H9 (cell line): ENCODE measurements around the gene FADS2. TPM values are rescaled to one million over a fixed set of nuclear protein-coding genes. Genes with fewer than 3 reads are reported as not detected.
A peak's percentile ranks its signal among the peaks of the same experiment; 100 is the strongest.

Experiments
- DNase-seq: peaks from one replicate; pipeline ENCODE4 v3.0.0-alpha.2; 2017
- H2AFZ ChIP-seq: one replicate; pipeline ENCODE4 v1.6.1; 2013; ENCODE audit warnings: mild to moderate bottlenecking, low read length, control low read depth, moderate library complexity
- H2AK5ac ChIP-seq: 2 replicates; pipeline ENCODE4 v1.6.1; 2013; ENCODE audit warnings: low read length, control low read depth, mixed read lengths; ENCODE audit not compliant: insufficient read length
- H2BK120ac ChIP-seq: one replicate; pipeline ENCODE4 v1.6.1; 2013; ENCODE audit warnings: low read depth, mild to moderate bottlenecking, low read length, control low read depth, inconsistent platforms; ENCODE audit not compliant: poor library complexity, severe bottlenecking
- H2BK12ac ChIP-seq: 2 replicates; pipeline ENCODE4 v1.6.1; 2013; ENCODE audit warnings: low read length, control low read depth, mixed read lengths, low read depth; ENCODE audit not compliant: insufficient read length
- H2BK15ac ChIP-seq: 2 replicates; pipeline ENCODE4 v1.6.1; 2013; ENCODE audit warnings: low read depth, low read length, control low read depth
- H2BK20ac ChIP-seq: one replicate; pipeline ENCODE4 v1.6.1; 2013; ENCODE audit warnings: low read depth, mild to moderate bottlenecking, low read length, control low read depth, inconsistent platforms; ENCODE audit not compliant: poor library complexity, severe bottlenecking
- H2BK5ac ChIP-seq: 2 replicates; pipeline ENCODE4 v1.6.1; 2013; ENCODE audit warnings: low read length, control low read depth, mixed read lengths; ENCODE audit not compliant: insufficient read length
- H3K14ac ChIP-seq: 2 replicates; pipeline ENCODE4 v1.6.1; 2013; ENCODE audit warnings: low read length, control low read depth; ENCODE audit not compliant: insufficient read depth
- H3K18ac ChIP-seq: 2 replicates; pipeline ENCODE4 v1.6.1; 2013; ENCODE audit warnings: low read depth, mild to moderate bottlenecking, mixed read lengths, low read length, control low read depth; ENCODE audit not compliant: insufficient read length
- H3K23ac ChIP-seq: 2 replicates; pipeline ENCODE4 v1.6.1; 2013; ENCODE audit warnings: low read length, control low read depth, mixed read lengths, low read depth; ENCODE audit not compliant: insufficient read length
- H3K23me2 ChIP-seq: 2 replicates; pipeline ENCODE4 v1.6.1; 2013; ENCODE audit warnings: low read depth, mild to moderate bottlenecking, mixed read lengths, low read length, control low read depth; ENCODE audit not compliant: insufficient read length, poor library complexity, severe bottlenecking
- H3K27ac ChIP-seq: 2 replicates; pipeline ENCODE4 v1.5.1; 2013; ENCODE audit warnings: low read length, control low read depth, mixed read lengths, low read depth; ENCODE audit not compliant: insufficient read length
- H3K27me3 ChIP-seq: 2 replicates; pipeline ENCODE4 v1.6.1; 2013; ENCODE audit warnings: low read length, control low read depth, inconsistent platforms; ENCODE audit not compliant: insufficient read depth
- H3K4ac ChIP-seq: 2 replicates; pipeline ENCODE4 v1.6.1; 2013; ENCODE audit warnings: low read depth, mild to moderate bottlenecking, control low read depth, inconsistent platforms, low read length, moderate library complexity
- H3K4me1 ChIP-seq: 2 replicates; pipeline ENCODE4 v1.6.1; 2013; ENCODE audit warnings: low read length, control low read depth, inconsistent platforms; ENCODE audit not compliant: insufficient read depth
- H3K4me2 ChIP-seq: 2 replicates; pipeline ENCODE4 v1.6.1; 2013; ENCODE audit warnings: low read length, control low read depth, mixed read lengths; ENCODE audit not compliant: insufficient read length, insufficient read depth
- H3K56ac ChIP-seq: 2 replicates; pipeline ENCODE4 v1.6.1; 2013; ENCODE audit warnings: low read depth, mild to moderate bottlenecking, mixed read lengths, low read length, control low read depth; ENCODE audit not compliant: insufficient read length
- H3K79me1 ChIP-seq: 2 replicates; pipeline ENCODE4 v1.6.1; 2013; ENCODE audit warnings: low read depth, mild to moderate bottlenecking, moderate library complexity, low read length, control low read depth, inconsistent platforms; ENCODE audit not compliant: insufficient read depth, poor library complexity, severe bottlenecking
- H3K79me2 ChIP-seq: 2 replicates; pipeline ENCODE4 v1.6.1; 2013; ENCODE audit warnings: low read length, control low read depth, inconsistent platforms; ENCODE audit not compliant: insufficient read depth
- H3K9ac ChIP-seq: 2 replicates; pipeline ENCODE4 v1.6.1; 2013; ENCODE audit warnings: low read length, control low read depth, mixed read lengths; ENCODE audit not compliant: insufficient read length; ENCODE audit errors: extremely low read depth
- H3K9me3 ChIP-seq: one replicate; pipeline ENCODE4 v1.6.1; 2013; ENCODE audit warnings: low read depth, low read length, inconsistent platforms; ENCODE audit not compliant: control insufficient read depth
- H3T11ph ChIP-seq: one replicate; pipeline ENCODE4 v1.6.1; 2013; ENCODE audit warnings: mild to moderate bottlenecking, low read length, control low read depth, inconsistent platforms
- H4K20me1 ChIP-seq: one replicate; pipeline ENCODE4 v1.6.1; 2013; ENCODE audit not compliant: control insufficient read depth, insufficient read length, insufficient read depth
- H4K5ac ChIP-seq: 2 replicates; pipeline ENCODE4 v1.6.1; 2013; ENCODE audit warnings: low read depth, mild to moderate bottlenecking, mixed read lengths, low read length, control low read depth; ENCODE audit not compliant: insufficient read length
- H4K8ac ChIP-seq: replicated peaks from 2 replicates; pipeline ENCODE4 v1.6.1; 2013; ENCODE audit warnings: low read length, control low read depth, mixed read lengths, low read depth; ENCODE audit not compliant: insufficient read length
- H4K91ac ChIP-seq: 2 replicates; pipeline ENCODE4 v1.6.1; 2013; ENCODE audit warnings: low read depth, mild to moderate bottlenecking, moderate library complexity, mixed read lengths, low read length, control low read depth; ENCODE audit not compliant: insufficient read length
- H3K27ac Mint-ChIP-seq, 3 experiments: 2 replicates in 2 of 3; 3 replicates in 1 of 3; pipeline ENCODE4 v1.8.0; 2020 to 2021; ENCODE audit warnings: mixed read lengths in 3 of 3, mild to moderate bottlenecking in 1 of 3, moderate library complexity in 1 of 3
- H3K27me3 Mint-ChIP-seq: 2 replicates; pipeline ENCODE4 v1.8.0; 2021; ENCODE audit warnings: low read depth, mild to moderate bottlenecking, moderate library complexity, mixed read lengths
- H3K36me3 Mint-ChIP-seq, 3 experiments: 2 replicates in 2 of 3; 3 replicates in 1 of 3; pipeline ENCODE4 v1.8.0; 2020 to 2021; ENCODE audit warnings: low read depth in 3 of 3, mixed read lengths in 3 of 3; ENCODE audit not compliant: insufficient read depth in 1 of 3
- H3K4me1 Mint-ChIP-seq, 2 experiments: 2 replicates each; pipeline ENCODE4 v1.8.0; 2020; ENCODE audit warnings: mixed read lengths in 2 of 2
- H3K4me3 Mint-ChIP-seq, 2 experiments: 2 replicates in 1 of 2; 3 replicates in 1 of 2; pipeline ENCODE4 v1.8.0; 2020 to 2021; ENCODE audit warnings: mild to moderate bottlenecking in 2 of 2, mixed read lengths in 2 of 2, moderate library complexity in 1 of 2
- H3K9me3 Mint-ChIP-seq, 2 experiments: 2 replicates in 1 of 2; 3 replicates in 1 of 2; pipeline ENCODE4 v1.8.0; 2020; ENCODE audit warnings: mild to moderate bottlenecking in 2 of 2, mixed read lengths in 2 of 2, moderate library complexity in 1 of 2
- WGBS: extraction: QIAGEN DNeasy Blood & Tissue Kit; methylation state at CpG from one replicate; pipeline ENCODE4 v1.1.7; 2013; ENCODE audit warnings: missing lambda C conversion rate, low lambda C conversion rate, mixed read lengths; ENCODE audit not compliant: insufficient read length; ENCODE audit errors: extremely low coverage; 5-methylcytosine and 5-hydroxymethylcytosine counted together
- total RNA-seq: library from RNA; stranded (reverse); gene quantifications from 2 replicates; pipeline ENCODE4 v1.2.1, GENCODE V29; 2021
- TF ChIP-seq, protein P1 (sequence below): fragments of 200-600 bp; sonication (generic); conservative IDR thresholded peaks from 3 replicates; pipeline ENCODE4 v1.8.0; 2021; ENCODE audit warnings: antibody characterized with exemption, mild to moderate bottlenecking

The FADS2 gene
- total RNA-seq, 1 experiment from 2014 or later = 322 TPM

DNA sequence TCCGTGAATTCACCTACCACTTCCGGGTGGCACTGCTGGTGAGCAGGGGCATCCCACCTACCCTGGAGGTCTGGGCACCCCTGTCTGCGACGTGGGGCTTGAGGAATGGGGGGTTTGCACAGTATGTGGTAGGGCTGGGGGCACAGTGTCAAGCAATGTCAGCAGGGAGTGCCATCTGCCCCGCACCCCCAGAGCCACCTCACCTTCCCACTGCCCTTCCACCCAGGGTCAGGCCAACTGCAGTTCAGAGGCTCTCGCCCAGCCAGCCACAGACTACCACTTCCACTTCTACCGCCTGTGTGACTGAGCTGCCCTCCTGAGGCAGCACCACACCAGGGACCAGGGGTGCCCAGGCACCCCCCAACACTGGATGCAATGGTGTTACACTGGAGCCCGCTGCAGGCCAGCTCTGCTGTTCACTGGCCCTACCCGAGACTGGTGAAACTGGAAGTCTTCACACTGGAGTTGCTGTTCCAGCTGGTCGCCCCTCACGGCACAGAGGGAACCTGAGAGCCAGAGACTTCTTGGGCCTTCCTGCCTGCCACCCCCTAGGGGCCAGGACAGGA lies 42.2 kb upstream of the FADS2 start:
- Histone ChIP-seq H3K4ac (no peak overlapping the region), H3K14ac (no peak overlapping the region), H3T11ph (no peak overlapping the region), H3K27me3 (no peaks in the 10 kb centered on the region), H4K20me1 (peaks cover 2% of the 10 kb centered on the region), H4K91ac (no peak overlapping the region), H3K4me2 (no peak overlapping the region), H3K18ac (no peak overlapping the region), H3K79me1 (no peaks in the 10 kb centered on the region), H2BK20ac (no peak overlapping the region), H3K4me1 (no peaks in the 10 kb centered on the region), H3K23me2 (no peaks in the 10 kb centered on the region), H3K27ac (no peak overlapping the region), H3K9ac (no peak overlapping the region), H2BK120ac (no peak overlapping the region), H3K56ac (no peak overlapping the region), H2BK15ac (no peak overlapping the region), H4K8ac (no peak overlapping the region), H2AK5ac (no peak overlapping the region), H2BK5ac (no peak overlapping the region), H2BK12ac (no peak overlapping the region), H2AFZ (no peak overlapping the region), H3K23ac (no peak overlapping the region), H3K79me2 (no peaks in the 10 kb centered on the region), H3K9me3 (no peaks in the 10 kb centered on the region), H4K5ac (no peak overlapping the region)
- TF ChIP-seq, protein P1, sequence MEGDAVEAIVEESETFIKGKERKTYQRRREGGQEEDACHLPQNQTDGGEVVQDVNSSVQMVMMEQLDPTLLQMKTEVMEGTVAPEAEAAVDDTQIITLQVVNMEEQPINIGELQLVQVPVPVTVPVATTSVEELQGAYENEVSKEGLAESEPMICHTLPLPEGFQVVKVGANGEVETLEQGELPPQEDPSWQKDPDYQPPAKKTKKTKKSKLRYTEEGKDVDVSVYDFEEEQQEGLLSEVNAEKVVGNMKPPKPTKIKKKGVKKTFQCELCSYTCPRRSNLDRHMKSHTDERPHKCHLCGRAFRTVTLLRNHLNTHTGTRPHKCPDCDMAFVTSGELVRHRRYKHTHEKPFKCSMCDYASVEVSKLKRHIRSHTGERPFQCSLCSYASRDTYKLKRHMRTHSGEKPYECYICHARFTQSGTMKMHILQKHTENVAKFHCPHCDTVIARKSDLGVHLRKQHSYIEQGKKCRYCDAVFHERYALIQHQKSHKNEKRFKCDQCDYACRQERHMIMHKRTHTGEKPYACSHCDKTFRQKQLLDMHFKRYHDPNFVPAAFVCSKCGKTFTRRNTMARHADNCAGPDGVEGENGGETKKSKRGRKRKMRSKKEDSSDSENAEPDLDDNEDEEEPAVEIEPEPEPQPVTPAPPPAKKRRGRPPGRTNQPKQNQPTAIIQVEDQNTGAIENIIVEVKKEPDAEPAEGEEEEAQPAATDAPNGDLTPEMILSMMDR = no peak
- no CpG with 5 or more reads among the region's 11 CpGs for WGBS
- Mint-ChIP-seq H3K4me3 (no peak overlapping the region), H3K27me3 (no peaks in the 10 kb centered on the region), H3K4me1 (peaks cover 0 to 4% of the 10 kb centered on the region in 2 experiments; a peak in 1 of 4 replicates), H3K27ac (no peak overlapping the region), H3K36me3 (peaks cover 29 to 71% (median 69%) of the 10 kb centered on the region in 3 experiments), H3K9me3 (no peaks in the 10 kb centered on the region)
- DNase-seq = peak; percentile 26
